GM19468 (cell line): ENCODE data around the gene STK10.

Experiments used
- ATAC-seq: cut with Tn5 transposase; IDR thresholded peaks from one replicate; pipeline ENCODE4 v1.9.1; 2021; ENCODE audit warnings: mild to moderate bottlenecking, moderate library complexity, moderate number of reproducible peaks; ENCODE audit not compliant: unreplicated experiment; ENCODE audit errors: extremely low read depth

Gene STK10

DNA sequence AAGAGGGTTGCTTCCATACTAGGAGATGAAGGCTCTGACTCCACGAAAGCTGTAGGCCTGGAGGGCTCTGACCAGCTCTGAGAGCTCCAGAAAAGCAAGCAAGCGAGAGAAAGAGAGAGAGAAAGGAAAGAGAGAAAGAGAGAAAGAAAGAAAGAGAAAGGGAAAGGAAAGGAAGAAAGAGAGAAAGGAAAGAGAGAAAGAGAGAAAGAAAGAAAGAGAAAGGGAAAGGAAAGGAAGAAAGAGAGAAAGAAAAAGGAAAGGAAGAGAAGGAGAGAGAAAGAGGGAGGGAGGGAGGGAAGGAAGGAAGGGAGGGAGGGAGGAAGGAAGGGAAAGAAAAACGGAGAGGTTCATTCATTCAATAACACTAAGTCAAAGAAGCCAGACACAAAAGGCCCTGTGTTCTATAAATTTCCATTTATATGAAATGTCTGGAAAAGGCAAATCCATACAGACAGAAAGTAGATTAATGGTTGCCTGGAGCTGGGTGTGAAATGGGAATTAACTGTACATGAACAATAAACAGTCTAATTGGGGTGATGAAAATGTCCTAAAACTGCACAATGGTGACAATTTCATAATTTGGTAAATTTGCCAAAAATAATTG, 1.8 kb upstream of the STK10 start:
- ATAC-seq: no peak

DNA sequence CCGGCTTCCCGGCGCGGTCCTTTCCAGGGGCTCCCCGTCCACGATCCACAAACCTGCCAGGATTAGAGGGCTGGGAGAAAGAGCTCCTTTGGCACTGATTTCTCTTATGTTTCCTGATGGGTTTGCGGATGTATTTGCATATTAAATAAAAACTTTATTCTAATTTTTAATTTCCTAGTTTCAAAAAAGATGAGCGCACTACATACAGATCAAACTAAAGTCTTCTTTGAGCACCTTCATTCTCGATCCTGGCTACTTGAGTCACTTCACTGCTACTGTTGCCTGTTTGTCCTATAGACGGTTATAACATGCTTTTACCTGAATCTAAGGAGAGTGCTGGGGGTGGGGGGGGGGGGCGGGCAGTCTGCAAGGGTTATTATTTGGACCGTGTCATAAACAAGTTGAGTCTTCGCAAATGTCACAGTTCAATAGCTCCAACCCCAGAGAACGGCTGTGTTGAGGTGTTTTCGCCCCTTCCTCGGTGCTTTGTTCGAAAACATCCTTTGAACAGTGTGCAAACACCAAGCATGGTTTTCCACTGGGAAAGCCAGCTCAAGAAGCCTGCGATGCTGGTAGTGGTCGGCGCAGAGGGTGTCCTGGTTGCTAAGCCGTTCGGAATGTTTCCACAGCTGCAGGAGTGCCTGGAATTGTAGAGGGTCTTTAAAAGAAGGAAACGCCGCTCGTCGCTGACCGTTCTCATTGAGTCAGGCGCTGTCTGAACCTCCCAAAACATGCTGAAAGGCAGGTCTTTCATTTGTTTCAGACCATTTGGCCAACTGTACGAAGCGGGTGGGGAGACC, 1.1 kb upstream of the STK10 start:
- no peak for ATAC-seq

DNA sequence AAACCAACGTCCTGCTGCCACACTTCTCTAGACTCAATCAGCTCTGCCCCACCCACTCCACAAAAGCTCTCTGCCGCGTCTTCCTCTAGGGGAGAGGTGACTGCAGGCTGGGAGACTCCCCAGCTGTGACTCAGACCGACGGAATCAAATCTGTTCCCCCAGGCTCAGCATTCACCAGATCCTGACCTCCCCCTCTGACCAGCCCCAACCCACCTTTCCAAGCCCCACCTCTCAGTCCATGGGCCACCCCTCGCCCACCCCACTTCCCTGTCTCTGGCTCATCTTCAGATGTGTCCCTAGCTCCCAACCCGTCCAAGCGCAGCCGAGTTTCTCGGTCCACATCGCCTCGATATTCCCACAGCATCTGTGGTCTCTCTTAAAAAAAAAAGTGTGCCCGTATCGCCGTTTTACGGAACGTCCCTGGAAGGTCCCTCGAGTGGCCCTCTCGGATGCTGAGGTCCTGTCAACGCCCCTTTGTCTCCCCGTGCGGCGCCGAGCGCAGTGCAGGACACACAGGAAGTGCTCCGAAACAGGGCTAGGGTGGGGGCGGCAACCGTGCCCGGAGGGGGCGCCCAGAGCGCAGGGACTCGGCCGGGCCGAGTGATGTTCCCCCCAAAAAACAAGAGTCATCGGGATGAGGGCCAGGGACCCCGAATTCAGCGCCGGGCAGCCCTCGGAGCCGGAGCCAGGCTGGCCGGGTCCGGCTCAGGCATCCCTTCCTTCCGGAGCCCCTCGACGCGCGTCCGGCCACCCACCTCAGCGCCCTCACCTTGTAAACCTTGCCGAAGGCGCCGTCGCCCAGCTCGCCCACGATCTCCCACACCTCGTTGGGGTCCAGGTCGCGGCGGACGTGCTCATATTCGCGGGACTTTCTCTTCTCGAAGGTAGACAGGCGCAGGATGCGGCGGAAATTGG, 649 bp downstream of the STK10 start:
- no peak for ATAC-seq

DNA sequence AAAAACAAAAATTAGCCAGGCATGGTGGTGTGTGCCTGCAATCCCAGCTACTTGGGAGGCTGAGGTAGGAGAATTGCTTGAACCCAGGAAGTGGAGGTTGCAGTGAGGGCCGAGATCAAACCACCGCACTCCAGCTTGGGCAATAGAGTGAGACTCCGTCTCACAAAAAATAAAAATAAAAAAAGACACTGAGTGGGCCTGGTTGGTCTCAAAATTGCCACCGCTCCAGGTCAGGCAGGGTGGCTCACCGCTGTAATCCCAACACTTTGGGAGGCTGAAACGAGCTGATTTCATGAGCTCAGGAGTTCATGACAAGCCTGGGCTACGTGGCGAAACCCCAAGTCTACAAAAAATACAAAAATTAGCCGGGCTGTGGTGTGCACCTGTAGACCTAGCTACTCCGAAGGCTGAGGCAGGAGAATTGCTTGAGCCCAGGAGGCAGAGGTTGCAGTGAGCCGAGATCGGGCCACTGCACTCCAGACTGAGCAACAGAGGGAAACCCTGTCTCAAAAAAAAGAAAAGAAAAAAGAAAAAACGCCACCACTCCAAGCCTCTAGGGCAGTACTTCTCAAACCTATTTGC, 1.8 kb downstream of the STK10 start:
- no peak for ATAC-seq

DNA sequence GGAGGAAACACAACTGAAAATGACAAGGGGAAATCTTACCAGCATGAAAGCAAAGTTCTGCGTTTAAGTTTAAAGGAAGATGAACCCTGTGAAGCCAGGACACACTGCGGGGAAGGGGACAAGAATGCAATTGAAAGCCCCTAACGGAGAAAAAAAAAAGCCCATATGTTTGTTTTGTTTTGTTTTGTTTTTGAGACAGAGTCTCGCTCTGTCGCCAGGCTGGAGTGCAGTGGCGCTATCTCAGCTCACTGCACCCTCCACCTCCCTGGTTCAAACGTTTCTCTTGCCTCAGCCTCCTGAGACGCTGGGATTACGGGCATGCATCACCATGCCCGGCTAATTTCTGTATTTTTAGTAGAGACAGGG, 2.9 kb downstream of the STK10 start:
- no peak for ATAC-seq

DNA sequence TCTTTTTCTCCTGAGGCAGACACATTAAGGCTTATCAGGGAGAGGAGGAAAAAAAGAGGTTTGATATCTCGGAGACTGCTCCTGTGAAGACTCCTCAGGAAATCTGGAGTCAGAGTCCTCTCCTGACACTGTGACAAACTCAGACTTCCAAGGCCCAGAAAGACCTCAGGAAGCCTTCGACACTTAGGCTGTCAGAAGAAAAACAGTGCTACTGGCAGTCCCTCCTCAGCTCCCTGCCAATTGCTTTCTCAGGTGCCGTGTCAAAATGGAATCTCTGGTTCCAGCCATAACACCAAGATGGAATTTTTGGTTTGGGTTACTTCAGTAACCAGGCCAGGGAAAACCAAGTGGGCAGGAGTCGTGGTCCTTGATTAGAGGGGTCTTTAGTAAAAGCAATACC, 4.1 kb downstream of the STK10 start:
- ATAC-seq: no peak

DNA sequence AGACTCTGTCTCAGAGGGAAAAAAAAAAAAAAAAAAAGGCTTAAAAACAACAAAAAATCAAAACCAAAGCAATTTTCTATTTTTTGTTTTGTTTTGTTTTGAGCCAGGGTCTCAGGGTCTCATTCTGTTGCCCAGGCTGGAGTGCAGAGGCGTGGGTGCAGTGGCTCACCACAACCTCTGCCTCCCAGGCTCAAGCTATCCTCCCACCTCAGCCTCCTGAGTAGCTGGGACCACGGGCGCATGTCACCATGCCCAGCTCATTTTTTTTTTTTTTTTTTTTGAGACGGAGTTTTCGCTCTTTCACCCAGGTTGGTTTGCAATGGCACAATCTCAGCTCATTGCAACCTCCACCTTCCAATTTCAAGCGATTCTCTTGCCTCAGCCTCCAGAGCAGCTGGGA, 5.7 kb downstream of the STK10 start:
- no peak for ATAC-seq

DNA sequence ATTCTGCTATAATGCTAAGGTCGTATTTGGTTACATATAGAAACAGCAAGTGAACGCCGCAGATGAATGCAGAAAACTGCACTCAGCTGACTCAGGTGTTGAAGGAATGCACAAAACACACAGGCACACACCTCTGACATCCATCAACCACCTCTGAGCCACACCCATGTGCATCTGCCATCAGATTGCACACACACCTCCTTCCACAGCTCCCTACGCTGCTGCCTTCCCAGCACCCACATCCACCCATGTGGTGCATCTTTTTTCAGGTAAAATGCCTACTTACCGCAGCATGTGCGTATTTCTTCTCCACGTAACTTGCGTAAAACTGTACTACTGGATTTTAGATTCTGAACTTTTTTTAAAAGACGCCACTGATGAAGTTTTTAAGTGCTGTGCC, 7.1 kb downstream of the STK10 start:
- ATAC-seq: no peak

DNA sequence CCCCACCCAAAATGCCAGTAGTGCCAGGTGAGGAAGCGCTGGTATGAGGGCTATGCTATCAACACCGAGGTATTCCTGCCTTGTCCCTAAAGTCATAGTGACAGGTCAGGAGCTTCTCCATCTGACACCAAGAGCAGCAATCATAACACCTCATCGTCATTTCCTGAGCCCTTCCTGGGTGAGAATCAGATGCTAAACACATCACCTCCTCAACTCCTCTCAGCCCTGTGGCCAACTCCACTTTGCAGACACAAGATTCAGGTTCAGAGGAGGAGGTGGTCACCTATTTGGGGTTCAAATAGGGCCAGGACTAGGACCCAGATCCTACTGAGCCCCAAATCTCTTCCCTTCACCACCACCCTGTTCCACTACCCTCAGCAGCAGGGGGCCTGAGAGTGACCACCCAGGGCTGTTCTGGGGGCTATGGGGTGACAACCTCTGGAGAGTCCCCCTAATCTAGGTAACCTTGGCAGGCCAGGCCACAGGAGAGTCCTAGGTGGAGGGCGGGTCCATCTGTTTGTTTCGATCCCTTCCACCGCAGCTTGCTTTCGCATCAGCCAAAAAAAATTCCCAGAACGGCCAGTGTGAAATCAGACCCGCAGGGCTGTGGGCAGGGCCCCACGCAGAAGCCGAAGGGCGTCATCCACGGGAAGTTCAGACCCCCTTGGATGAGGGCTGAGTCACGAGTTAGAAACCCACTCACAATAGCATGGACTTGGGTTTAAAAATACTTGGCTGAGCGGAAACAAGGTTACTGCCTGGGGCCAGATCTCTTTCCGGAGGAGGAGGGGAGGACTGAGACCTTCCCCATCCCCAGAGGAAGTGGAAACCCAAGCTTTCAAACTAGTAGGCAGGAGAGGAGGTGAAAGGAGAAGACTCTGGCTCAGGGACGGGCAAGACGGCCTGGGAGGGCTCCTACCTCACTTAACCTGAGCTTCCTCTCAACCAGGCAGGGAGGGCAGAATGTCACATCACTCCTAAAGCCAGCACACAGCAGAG, 8.7 kb downstream of the STK10 start:
- no peak for ATAC-seq

DNA sequence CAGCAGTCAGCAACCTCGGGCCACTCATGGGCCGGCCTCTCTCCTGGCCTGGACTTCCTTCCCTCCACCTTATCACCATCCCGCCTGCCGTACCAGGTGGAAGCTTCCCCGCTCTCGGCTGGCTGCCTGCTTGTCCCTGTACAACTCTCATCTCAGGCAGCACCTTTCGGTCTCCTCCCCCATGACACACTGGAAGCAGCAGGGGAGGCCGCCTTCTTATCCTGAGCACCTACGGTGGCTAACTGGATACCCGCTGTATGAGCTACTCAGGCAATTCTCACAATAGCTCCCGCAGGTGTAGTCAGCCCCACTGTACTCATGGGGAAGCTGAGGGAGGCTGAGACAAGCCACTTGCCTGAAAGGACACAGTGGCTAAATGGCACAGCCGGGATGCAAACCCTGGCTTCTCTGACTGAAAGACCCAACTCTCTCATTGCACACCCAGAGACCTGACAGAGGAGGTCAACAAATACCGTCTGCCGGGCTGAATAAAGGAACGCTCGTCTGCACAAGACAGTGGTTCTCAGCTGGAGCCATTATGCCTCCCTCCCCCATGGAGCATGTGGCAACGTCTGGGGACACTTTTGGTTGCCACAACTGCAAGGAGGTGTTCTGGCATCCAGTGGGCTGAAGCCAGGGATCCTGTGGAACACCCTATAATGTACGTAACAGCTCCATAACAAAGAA, 9.6 kb downstream of the STK10 start:
- ATAC-seq: no peak

DNA sequence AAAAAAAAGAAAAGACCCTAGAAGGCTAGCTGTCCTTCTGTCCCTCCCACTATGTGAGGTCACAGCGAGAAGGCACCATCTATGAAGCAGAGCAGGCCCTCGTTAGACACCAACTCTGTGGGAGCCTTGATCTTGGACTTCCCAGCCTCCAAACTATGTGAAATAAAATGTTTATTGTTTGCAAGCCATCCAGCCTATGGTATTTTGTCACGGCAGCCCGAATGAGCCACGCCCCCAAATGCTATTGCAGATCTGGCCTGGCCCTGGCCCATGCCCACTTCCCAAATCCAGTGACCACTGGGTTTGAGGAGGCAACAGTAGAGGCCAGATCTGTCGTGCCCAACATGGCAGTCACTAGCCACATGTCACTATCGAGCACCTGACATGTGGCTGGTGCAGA, 10.8 kb downstream of the STK10 start:
- no peak for ATAC-seq

DNA sequence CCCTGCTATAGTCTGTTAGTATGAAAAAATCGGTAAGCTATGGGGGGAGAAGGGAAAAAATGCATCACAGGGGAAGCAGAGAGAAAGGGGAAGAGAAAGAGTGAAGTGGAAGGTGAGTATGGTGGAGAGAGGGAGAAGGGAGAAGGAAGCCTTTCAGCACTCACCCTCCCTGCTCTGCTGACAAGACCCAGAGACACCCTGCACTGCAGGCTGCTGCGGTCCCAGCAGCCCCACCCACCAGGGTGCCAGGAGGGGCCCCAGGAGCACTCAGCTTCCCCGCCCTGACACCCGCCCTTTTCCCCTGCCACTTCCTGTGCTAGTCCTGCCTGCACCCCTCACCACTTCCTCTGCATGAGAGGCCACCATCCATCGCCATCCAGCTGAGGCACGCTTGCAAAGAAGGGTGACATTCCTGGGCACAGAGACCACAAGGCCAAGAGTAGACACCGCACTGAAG, 12.7 kb downstream of the STK10 start:
- peak; percentile 30 for ATAC-seq

DNA sequence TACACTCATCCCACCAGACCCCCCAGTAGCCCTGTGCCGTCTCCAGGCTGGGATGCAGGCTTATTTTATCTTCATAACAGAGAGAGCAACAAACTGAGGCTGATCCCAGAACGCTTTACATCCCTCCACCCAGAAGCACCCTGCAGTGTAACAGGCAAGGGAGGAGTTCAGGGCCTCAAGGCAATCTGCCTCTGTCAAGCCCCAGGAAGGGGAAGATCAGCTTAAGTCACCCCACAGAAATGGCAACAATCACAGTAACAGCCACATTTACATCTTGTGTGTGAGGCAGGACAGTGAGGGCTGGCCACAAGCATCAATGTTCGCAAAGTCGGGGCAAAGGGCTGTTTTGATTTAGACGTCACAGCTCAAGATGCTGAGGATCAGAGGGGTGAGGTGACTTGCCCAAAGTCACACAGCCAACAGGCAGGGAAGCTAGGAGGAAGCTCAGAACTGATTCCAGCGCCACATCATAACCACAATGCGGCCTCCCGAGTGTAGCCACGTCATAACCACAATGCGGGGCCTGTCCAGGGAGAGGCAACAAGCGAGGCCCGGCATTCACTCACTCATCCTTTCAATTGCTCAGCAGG, 14.4 kb downstream of the STK10 start:
- no peak for ATAC-seq

DNA sequence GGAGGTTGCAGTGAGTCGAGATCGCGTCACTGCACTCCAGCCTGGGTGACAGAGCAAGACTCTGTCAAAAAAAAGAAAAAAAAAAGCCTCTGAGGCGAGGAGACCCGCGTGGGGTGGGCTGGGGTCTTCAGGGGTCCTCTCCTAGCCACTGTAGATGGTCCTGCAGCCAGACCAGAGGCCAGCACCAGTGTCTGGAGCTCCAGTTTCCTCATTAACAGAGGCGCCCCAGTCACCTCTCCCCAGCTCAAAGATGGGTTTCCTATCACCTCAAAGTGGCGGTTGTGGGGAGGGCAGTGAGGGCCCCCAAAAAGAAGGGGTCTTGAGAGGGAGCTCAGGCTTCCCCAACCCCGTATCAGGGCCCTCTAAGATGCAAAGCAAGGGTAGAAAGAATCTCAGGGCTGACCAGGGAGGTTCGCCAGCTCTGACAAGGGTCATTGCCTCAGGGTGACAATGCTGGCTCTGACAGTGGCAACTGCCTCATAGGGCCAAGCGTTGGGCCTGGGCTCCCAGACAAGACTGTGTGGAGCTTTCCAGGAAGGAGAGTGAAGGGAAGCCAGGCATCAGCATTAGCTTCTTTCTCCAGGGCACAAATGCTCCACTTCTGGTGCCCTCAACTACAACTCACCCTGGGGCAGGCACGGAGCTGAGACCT, 15.0 kb downstream of the STK10 start:
- no peak for ATAC-seq

DNA sequence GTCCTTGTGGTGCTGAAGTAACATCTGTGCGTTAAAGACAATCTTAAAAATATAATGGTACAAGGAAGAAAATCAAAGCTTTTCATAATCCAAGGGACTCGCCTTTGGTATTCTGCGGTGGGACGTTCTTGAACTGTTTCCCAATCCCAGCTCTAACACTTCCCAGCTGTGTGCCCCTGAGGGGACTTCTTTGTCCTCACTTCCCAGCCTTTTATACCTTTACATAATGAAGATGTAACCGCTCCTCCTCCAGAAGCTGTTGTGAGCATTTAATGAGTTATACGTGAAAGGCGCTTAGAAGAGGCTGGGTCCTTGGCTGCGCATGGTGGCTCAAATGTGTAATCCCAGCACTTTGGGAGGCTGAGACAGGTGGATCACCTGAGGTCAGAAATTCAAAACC, 16.9 kb downstream of the STK10 start:
- ATAC-seq: no peak

DNA sequence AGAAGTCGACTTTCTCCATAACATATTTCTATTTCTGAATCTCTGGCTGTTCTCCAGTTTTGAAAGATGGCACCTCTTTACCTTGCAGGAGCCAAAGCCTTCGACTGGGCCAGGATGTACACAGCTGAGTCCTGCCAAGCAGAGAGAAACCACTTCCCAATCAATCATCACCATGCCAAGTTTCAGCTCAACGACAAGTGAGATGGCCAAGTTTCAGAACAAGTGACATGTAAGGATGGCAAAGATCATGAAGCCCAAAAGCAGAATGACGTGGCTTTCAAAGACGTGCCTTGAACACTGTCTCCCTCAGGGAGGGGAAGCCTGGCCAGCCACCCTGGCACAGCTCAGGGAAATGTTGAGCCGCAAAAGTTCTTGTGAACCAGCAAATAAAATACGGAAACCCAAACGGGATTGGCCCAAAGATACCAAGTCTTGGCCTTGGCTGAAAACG, 17.7 kb downstream of the STK10 start:
- no peak for ATAC-seq

DNA sequence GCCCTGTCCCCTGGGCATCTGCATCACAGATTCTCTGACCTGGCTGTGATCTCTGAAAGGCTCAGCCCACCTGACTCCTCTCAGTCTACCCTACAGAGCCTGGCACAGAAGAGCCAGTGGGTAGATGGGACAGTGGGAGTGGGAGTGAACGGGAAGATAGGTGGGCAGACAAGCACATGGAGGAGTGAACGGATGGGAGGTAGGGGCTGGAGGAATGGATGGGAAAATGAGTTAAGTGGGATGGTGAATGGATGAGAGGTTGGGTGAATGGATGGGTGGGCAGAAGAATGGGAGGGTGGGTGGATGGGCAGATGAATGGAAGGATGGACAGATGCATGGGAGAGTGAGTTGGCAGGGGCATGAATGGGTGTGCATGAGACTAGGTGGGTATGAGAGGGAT, 18.8 kb downstream of the STK10 start:
- ATAC-seq: no peak

DNA sequence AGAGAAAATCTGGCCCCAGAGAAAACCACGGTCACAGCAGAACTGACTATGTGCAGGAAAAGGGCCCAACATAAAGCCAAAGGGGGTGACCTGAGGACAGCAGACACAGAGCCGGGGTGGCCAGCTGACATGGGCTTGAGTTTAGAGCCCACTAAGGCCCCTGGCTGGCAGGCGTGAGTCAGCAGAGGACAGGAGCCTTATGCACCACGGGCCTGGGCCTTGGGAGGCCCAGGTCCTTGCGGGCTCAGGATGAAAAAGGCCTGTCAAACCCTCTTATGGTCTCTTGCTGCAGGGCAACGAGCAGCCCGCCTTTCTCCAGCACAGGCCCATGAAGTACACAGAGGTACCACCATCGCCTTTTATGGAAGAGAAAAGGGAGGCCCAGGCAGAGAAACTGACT, 19.7 kb downstream of the STK10 start:
- ATAC-seq: no peak
